GM19099 (cell line): ENCODE measurements around the gene SLC7A5.

ENCODE experiments used
- POLR2A ChIP-seq: IDR thresholded peaks from 3 replicates; pipeline ENCODE4 v1.6.1; 2011; ENCODE audit warnings: low read depth; ENCODE audit not compliant: insufficient read length; ENCODE audit errors: extremely low read depth

SLC7A5 gene

DNA sequence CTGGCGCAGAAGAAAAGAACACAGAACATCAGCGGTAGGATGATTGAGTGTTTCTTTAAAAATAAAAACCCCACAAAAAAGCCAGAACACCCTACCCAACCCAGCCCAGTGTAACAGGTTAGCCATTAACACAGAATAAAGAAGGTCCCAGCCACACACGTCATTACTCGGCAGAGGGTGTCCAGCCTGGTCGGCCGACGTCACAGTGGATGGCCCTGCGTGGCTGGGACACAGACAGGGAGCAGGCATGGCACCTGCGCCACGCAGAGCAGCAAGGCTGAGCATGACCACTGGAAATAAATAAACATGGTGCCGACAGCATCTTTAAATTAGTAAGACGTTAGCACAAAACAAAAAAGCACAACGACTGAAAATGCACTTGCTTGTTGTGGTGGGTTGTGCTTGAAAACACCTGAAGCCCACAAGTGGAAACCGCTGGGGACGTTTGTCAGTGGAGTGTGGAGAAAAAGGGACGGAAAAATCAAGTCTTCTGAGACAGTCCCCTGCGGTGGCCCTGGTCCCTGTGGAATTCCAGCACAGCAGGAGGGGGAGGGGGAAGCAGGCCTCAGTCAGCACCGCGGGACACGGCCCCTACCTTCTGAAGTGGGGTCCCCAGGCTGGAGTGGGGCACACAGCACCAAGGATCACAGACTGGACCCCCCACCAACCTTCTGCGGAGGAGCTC, 39.2 kb downstream of the SLC7A5 start:
- no peak for TF ChIP-seq POLR2A

GRCh38 chr16:87829622-87829980, 39.7 kb downstream of the SLC7A5 start:
- TF ChIP-seq POLR2A, result no peak

DNA sequence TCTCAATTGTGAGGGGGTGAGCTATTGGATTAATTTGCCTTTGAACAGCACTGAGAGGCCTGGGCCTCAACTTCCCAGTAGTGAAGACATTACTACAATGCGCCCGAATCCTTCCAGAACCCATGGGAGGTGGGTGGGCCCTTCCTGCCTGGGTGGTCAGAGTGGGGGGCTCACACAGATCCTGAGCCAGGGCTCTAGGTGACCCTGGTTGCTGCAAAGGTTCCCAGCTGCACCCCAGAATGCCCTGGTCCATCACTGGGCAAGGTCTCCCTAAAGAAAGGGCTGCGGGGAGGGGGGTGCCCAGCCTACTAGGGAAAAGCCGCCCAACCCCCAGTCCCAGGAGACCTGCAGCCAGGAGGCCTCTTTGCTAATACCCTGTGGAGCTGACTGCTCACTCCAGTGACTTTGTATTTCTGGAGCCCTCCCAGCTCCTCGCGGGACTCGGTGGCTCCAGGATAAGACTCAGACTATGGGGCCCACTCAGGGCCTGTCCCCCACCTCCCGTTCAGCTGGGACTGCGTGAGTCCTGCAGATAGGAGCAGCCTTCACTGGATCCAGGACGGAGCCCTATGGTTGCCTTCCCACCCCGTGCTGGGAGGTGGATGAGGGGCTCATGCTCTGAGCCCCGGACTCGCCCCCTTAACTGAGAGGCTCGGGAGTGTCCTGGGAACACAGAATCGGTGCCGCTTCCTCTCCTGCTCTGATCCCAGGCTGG, 40.2 kb downstream of the SLC7A5 start:
- TF ChIP-seq POLR2A, result no peak

DNA sequence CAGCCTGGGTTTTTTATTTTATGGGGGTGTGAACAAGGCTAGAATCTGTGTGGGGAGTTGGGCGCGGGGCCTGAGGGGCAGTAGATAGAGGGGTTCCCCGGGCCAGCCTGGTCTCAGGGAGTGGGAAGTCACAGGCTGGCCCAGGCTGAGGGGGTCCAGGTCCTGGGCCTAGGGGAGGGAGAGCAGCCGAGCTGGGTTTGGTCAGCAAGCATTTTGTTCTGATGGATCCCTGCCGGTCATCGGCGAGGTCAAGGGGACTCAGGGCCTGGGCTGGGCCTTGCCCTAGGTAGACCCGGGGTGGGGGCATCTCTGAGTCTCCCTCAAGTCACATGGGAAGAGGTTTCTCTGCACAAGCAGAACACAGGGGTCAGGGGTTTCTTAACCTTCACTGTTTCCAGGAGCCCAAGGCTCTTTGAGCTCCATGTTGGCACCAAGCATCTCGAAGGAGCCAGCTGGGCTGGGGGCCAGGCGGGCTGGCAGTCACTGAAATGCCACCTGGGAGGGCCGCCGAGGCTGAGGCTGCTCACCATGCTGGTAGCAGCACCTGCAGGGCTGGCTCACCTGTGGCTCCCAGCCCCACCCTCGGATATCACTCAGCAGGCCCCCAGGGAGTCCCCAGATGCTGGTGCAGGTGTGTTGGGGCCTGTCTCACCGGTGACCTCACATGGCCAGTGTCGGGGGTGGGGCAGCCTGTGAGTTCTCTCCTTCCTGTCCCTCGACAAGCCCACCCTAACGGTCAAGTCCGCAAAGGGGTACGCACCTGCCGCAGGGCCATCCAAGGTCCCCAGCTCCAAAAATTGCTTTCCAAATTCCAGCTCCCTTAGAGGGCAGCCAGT, 41.0 kb downstream of the SLC7A5 start:
- TF ChIP-seq POLR2A, result no peak

GRCh38 chr16:87826798-87827587, 42.3 kb downstream of the SLC7A5 start:
- no peak for TF ChIP-seq POLR2A

GRCh38 chr16:87824991-87825841, 44.1 kb downstream of the SLC7A5 start:
- TF ChIP-seq POLR2A, result no peak

GRCh38 chr16:87824016-87824990, 45.0 kb downstream of the SLC7A5 start:
- no peak for TF ChIP-seq POLR2A

- TF ChIP-seq POLR2A, result no peak
These were observed 46.0 kb downstream of the SLC7A5 start for GRCh38 chr16:87823181-87823929.

GRCh38 chr16:87822108-87822970, 47.0 kb downstream of the SLC7A5 start:
- no peak for TF ChIP-seq POLR2A

DNA sequence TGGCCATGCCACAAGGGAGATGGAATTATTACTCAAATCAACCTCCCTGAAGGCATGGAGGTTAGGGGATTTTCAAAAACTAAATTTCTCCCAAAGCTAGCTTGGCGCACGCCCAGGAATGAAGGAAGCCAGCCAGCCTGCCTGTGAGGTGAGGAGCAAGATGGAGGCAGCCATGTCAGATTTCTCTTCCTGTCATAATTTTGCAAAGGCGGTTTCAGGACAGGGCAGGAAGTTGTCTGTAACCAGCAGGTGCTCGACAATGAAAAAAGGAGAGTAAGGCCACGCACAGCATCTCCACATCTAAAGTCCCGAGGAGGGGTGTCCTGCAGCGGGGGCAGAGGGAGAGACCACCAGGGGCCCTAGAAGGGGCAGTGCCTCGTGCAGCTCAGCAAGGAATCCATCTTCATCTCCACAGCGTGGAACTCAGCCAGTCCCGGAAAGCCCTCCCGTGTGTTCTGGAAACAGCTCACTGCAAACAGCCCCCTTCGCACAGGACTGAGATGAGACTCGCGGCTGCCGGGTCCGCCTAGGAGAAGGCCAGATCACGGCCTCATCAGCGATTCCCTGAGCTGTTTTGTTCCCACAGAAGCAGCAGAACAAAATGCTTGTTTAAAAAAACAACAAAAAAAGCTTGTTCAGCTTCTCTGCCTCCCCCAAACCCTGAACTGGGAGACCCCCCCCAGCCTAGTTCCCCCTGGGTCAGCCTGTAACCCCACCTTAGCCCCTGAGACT, 47.8 kb downstream of the SLC7A5 start:
- no peak for TF ChIP-seq POLR2A

DNA sequence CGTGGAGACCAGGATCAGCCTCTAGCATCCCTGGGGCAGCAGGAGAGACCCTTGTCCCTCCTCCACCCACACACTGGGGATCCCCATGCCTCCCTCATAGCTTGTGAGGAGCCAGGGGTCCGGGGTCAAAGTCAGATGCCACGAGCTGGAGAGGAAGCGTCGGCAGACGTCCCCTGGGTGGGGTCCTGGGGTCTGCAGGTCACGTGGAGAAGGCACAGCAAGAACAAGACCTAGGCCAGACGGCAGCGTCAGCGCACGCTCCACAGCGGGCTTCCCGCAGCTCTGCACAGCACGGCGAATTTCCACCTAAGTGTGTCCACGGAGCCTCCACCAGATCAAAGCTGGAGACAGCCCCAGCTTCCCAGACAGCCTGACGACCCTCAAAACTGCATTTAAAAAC, 49.3 kb downstream of the SLC7A5 start:
- TF ChIP-seq POLR2A, result no peak
